A673 (cell line): Measurements from ENCODE around the gene FRMD5.

Experiments used
- CTCF ChIP-seq: fragments of 300-800, 200-600 bp; sonication (generic); conservative IDR thresholded peaks from 2 replicates; pipeline ENCODE4 v1.5.1; 2017; ENCODE audit warnings: low read depth, mild to moderate bottlenecking, antibody characterized with exemption, low read length, moderate library complexity, mixed read lengths
- EZH2 ChIP-seq: fragments of 200-600 bp; sonication (generic); IDR thresholded peaks from 2 replicates; pipeline ENCODE4 v1.6.1; 2017; ENCODE audit warnings: borderline replicate concordance, low read depth, mild to moderate bottlenecking, mixed read lengths, antibody characterized with exemption, low read length; ENCODE audit not compliant: poor library complexity, severe bottlenecking

DNA sequence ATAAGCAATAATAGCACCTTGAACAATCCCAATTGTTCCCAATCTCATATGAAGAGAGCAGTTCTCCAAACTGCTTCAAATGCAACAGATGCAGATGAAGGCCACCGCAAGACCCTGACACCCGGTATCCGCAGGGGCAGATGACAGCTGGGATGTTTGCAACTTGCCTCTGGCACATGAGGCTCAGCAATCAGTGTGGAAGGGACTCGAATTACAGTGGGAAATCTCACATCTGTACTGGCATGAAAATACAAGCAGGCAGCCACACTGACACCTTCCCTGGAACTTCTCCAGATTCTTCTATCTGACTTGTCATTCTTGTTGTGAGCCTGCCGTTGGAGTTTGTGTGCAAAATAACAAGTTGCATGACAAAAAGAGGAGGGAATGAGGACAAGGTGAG, 299.5 kb downstream of the FRMD5 start:
- no peak for TF ChIP-seq CTCF
- TF ChIP-seq EZH2: no peak
